ENCODE measurements around the gene DCAF15.
A peak's percentile ranks its signal among the peaks of the same experiment; 100 is the strongest.
"Not testable (repeated sequence)": the region's sequence is repeated elsewhere in the genome, so short reads cannot be mapped to it uniquely, and the experiment has no call there.

The DCAF15 gene

GRCh38 chr19:13920524-13920923, 31.8 kb upstream of the DCAF15 start:
- no peak for DNase-seq (ENCODE audit: low spot score)
- in situ Hi-C loops (cut with MboI; ENCODE audit: low sequenced_read_pairs, unreplicated experiment) = no loop called here

GRCh38 chr19:13920940-13921747, 31.2 kb upstream of the DCAF15 start:
- DNase-seq (ENCODE audit: low spot score) = peak; percentile 68
- TF ChIP-seq CTCF (IDR thresholded peaks at IDR 0.05; ENCODE audit: borderline replicate concordance, control extremely low read depth, extremely low read depth, insufficient read depth, missing control alignments) = no peak
- in situ Hi-C loops (cut with MboI; ENCODE audit: low sequenced_read_pairs, unreplicated experiment) = no loop called here

More at GRCh38 chr19:13920524-13920923, 31.8 kb upstream of the DCAF15 start:
- TF ChIP-seq CTCF (IDR thresholded peaks at IDR 0.05; ENCODE audit: borderline replicate concordance, control extremely low read depth, extremely low read depth, insufficient read depth, missing control alignments) = no peak

- DNase-seq (ENCODE audit: low spot score); in situ Hi-C loops (cut with MboI; ENCODE audit: low sequenced_read_pairs, unreplicated experiment): not testable (repeated sequence)
Measured at GRCh38 chr19:13922118-13922517, 30.2 kb upstream of the DCAF15 start.

GRCh38 chr19:13923194-13923987, 28.9 kb upstream of the DCAF15 start:
- DNase-seq (ENCODE audit: low spot score) = no peak
- no peak for TF ChIP-seq CTCF (IDR thresholded peaks at IDR 0.05; ENCODE audit: borderline replicate concordance, control extremely low read depth, extremely low read depth, insufficient read depth, missing control alignments)
- in situ Hi-C loops (cut with MboI; ENCODE audit: low sequenced_read_pairs, unreplicated experiment) = no loop called here

GRCh38 chr19:13926010-13926409, 26.3 kb upstream of the DCAF15 start:
- no peak for TF ChIP-seq CTCF (IDR thresholded peaks at IDR 0.05; ENCODE audit: borderline replicate concordance, control extremely low read depth, extremely low read depth, insufficient read depth, missing control alignments)
- in situ Hi-C loops (cut with MboI; ENCODE audit: low sequenced_read_pairs, unreplicated experiment) = no loop called here

GRCh38 chr19:13926715-13927114, 25.6 kb upstream of the DCAF15 start:
- TF ChIP-seq CTCF (IDR thresholded peaks at IDR 0.05; ENCODE audit: borderline replicate concordance, control extremely low read depth, extremely low read depth, insufficient read depth, missing control alignments) = no peak

More at GRCh38 chr19:13926010-13926409, 26.3 kb upstream of the DCAF15 start:
- no peak for DNase-seq (ENCODE audit: low spot score)

GRCh38 chr19:13929340-13929739, 23.0 kb upstream of the DCAF15 start:
- no peak for DNase-seq (ENCODE audit: low spot score)
- TF ChIP-seq CTCF (IDR thresholded peaks at IDR 0.05; ENCODE audit: borderline replicate concordance, control extremely low read depth, extremely low read depth, insufficient read depth, missing control alignments) = no peak
- in situ Hi-C loops (cut with MboI; ENCODE audit: low sequenced_read_pairs, unreplicated experiment) = no loop called here

More at GRCh38 chr19:13926715-13927114, 25.6 kb upstream of the DCAF15 start:
- in situ Hi-C loops (cut with MboI; ENCODE audit: low sequenced_read_pairs, unreplicated experiment) = no loop called here
- no peak for DNase-seq (ENCODE audit: low spot score)
